ENCODE results near the gene RELCH. TPM values are rescaled to one million over a fixed set of nuclear protein-coding genes. Genes with fewer than 3 reads are reported as not detected.

The RELCH gene
- total RNA-seq, 3 donors from 2014 or later, result 39.0 to 60.2 (median 51.2) TPM

DNA sequence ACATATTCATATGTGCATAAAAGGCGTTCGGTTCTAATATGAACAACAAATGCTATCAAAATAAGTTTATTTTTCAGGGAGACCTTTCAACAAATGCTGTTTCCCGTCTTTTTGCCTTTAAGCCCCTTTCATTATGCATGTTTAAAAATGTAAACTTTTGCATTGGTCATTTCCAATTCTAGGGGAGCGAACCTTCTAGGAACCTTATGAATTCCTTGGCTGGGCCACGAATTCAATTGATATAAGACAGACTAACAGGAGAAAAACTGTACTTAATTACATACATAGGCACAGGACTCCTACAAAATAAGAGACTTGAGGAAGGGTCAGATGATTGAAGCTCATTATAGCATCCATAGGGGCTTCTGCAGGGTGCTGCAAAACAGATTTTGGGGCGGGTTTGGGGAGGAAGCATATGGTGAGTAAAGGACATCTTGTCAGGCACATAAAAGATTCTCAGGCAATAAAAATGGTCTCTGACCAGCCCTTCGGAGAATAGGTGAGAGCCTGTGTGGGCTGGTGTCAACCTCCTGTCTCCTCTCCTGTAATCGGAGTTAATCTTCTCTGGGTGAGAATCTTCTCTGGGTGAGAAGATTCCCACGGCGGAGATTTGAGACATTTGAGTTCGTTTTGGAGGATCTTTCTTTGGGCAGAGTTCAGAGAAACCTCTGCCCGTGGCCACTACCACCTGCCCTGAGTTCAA is 139.7 kb downstream of the RELCH start:
- Histone ChIP-seq H3K4me3 (peak overlapping the region; percentile 33), H3K9me3 (no peaks in the 10 kb centered on the region), H3K36me3 (ENCODE audit: low read depth) (no peaks in the 10 kb centered on the region), H3K4me1 (ENCODE audit: low read depth) (peaks cover 48% of the 10 kb centered on the region)
- intact Hi-C loops (cut with DNase I, micrococcal nuclease), result no loop called here
- TF ChIP-seq, protein P1, sequence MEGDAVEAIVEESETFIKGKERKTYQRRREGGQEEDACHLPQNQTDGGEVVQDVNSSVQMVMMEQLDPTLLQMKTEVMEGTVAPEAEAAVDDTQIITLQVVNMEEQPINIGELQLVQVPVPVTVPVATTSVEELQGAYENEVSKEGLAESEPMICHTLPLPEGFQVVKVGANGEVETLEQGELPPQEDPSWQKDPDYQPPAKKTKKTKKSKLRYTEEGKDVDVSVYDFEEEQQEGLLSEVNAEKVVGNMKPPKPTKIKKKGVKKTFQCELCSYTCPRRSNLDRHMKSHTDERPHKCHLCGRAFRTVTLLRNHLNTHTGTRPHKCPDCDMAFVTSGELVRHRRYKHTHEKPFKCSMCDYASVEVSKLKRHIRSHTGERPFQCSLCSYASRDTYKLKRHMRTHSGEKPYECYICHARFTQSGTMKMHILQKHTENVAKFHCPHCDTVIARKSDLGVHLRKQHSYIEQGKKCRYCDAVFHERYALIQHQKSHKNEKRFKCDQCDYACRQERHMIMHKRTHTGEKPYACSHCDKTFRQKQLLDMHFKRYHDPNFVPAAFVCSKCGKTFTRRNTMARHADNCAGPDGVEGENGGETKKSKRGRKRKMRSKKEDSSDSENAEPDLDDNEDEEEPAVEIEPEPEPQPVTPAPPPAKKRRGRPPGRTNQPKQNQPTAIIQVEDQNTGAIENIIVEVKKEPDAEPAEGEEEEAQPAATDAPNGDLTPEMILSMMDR (IDR thresholded peaks at IDR 0.05), result no peak
- ATAC-seq (no peak), DNase-seq (no peak)

DNA sequence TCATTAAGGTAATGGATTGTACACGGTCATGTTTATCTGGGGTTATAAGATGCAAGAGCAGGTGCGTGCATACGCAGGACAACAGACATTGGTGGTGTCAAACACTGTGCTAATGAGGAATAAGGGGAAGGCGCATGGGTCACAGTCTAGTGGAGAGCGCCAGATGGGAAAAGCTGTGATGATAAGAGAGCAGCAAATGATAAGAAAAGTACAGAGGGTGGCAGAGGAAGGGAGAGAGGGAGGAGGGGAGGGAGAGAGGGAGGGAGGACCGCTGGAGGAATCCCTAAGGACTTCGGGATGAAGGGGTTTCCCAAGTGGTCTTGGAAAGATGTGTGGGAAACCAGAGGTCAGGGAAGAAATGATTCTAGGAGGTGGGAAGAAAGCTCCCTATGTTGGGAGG is 140.9 kb downstream of the RELCH start:
- H3K36me3 ChIP-seq (ENCODE audit: low read depth), result no peaks in the 10 kb centered on the region
- TF ChIP-seq, protein P1 (IDR thresholded peaks at IDR 0.05), result no peak
- peaks cover 48% of the 10 kb centered on the region for H3K4me1 ChIP-seq (ENCODE audit: low read depth)
- no peaks in the 10 kb centered on the region for H3K9me3 ChIP-seq
- DNase-seq, result peak in 1 of 3 donors; percentile 53
- H3K4me3 ChIP-seq, result no peak overlapping the region
- peak; percentile 45 for ATAC-seq
- intact Hi-C loops (cut with DNase I, micrococcal nuclease), result no loop called here

DNA sequence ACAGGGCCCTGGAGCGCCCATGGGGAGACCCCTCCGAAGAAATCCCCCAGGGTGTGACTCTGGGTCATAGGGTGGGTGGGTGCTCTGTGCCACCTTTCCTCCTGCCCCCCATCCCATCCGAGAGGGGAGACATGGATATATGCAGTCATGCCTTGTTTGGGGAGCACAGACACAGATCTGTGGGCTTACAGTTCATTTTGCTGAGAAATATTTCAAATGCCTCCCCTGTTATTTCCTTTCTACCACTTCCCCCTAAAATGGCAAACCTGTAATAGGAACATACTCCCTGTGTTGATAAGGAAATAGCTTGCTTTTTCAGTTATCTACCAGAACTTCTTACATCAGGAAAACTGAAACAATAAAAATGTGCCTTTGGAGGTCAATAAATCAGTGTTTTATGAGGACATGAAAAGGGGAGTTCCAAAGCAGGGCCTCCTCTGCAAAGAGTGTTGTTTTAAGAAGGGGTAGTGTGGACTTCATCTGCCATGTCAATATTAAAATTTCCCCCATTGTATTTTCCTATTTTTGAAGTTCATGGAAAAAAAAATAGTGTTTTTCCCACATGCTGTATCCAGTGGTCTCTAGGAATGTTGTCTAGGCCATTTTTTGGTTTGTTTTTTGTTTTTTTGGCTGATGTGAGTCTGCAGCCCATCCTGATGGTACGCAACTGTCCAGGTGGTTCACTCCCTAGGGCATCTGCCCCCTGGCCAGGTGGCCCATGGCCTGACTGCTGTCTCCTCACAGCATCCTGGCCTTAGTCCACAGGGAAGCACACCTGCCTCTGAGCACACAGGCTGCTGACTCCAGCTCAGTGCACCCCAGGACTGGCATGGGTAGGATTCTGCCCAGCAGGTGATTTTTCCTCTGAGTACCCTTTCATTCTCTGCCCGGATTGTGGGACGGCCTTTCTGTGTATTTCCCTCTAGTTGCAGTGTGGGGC is 141.8 kb downstream of the RELCH start:
- intact Hi-C loops (cut with DNase I, micrococcal nuclease), result no loop called here
- peak; percentile 44 for ATAC-seq
- no peaks in the 10 kb centered on the region for H3K36me3 ChIP-seq (ENCODE audit: low read depth)
- H3K4me1 ChIP-seq (ENCODE audit: low read depth), result peaks cover 48% of the 10 kb centered on the region
- H3K4me3 ChIP-seq, result no peak overlapping the region
- TF ChIP-seq, protein P1 (IDR thresholded peaks at IDR 0.05), result no peak
- no peaks in the 10 kb centered on the region for H3K9me3 ChIP-seq
- no peak for DNase-seq

DNA sequence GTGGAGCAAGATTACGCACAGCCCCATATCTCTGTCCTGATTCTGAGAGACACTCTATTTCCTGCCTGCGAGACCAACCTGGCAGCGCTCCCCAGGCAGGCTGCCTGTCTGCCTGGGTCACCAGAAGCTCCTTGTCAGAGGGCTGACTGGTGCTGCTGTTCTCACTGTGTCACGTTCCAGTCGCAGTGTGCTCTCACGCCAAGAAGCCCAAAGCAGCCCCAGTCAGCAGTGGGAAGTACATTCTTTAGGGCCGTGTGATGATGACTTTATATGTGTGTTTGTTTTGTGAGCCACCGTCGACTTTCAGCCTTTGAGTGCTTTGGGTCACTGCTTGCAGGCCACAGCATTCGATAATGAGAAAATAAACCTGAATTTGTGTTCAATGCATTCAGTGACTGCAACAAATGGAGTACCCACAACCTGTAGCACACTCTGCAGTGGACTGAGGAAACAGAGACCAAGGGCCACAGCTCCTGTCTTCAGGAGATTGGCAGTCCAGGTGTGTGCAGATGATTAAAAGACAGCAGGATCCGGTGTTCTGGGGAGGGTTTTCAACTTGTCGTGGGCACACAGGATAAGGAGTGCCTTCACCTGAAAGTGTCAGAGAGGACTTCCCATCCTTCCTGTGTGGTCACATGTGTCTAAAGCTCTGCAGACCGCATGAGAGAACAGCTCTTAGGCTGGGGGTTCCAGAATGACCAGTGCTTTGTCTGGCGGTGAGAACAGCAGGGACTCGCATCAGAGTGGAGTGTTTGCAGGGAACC is 142.8 kb downstream of the RELCH start:
- H3K4me3 ChIP-seq, result no peak overlapping the region
- ATAC-seq (peak; percentile 56), DNase-seq (peak; percentile 65 to 76 (median 70))
- intact Hi-C loops (cut with DNase I, micrococcal nuclease), result no loop called here
- no peaks in the 10 kb centered on the region for H3K36me3 ChIP-seq (ENCODE audit: low read depth)
- peaks cover 39% of the 10 kb centered on the region for H3K4me1 ChIP-seq (ENCODE audit: low read depth)
- TF ChIP-seq, protein P1 (IDR thresholded peaks at IDR 0.05), result no peak
- no peaks in the 10 kb centered on the region for H3K9me3 ChIP-seq

DNA sequence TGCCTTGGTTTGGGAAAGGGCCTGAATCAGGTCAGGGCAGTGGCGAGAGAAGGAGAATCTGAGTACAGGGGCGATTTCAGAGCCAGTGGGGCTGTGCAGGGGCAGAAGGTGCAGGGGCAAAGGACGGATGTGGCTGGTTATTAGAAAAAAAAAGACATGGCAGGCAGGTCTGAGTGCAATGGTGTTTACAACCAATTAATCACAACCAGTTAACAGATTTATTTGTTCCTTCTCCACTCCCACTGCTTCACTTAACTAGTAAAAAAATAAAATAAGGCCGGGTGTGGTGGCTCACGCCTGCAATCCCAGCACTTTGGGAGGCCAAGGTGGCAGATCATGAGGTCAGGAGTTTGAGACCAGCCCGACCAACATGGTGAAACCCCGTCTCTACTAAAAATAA is 143.6 kb downstream of the RELCH start:
- TF ChIP-seq, protein P1 (IDR thresholded peaks at IDR 0.05), result no peak
- DNase-seq (no peak), ATAC-seq (no peak)
- Histone ChIP-seq H3K4me1 (ENCODE audit: low read depth) (peaks cover 35% of the 10 kb centered on the region), H3K9me3 (no peaks in the 10 kb centered on the region), H3K36me3 (ENCODE audit: low read depth) (no peaks in the 10 kb centered on the region), H3K4me3 (no peak overlapping the region)
- intact Hi-C loops (cut with DNase I, micrococcal nuclease), result no loop called here

All from mucosa of descending colon (tissue), 3 donors.